Measurements from ENCODE around the gene VPS37C.
"Not testable (repeated sequence)": the region's sequence is repeated elsewhere in the genome, so short reads cannot be mapped to it uniquely, and the experiment has no call there.

The VPS37C gene

GRCh38 chr11:61174273-61174672 is 13.0 kb upstream of the VPS37C start:
- peak; percentile 17 to 43 for DNase-seq

GRCh38 chr11:61173456-61173855 is 12.2 kb upstream of the VPS37C start:
- no peak for DNase-seq

GRCh38 chr11:61172888-61173287 is 11.7 kb upstream of the VPS37C start:
- no peak for DNase-seq

- no peak for DNase-seq
Measured at GRCh38 chr11:61172356-61172755, 11.1 kb upstream of the VPS37C start.

- no peak for DNase-seq
Measured at GRCh38 chr11:61171907-61172306, 10.7 kb upstream of the VPS37C start.

GRCh38 chr11:61170566-61170965 is 9.3 kb upstream of the VPS37C start:
- DNase-seq = no peak

GRCh38 chr11:61168800-61169199 is 7.6 kb upstream of the VPS37C start:
- no peak for DNase-seq

GRCh38 chr11:61168042-61168688 is 6.9 kb upstream of the VPS37C start:
- DNase-seq = no peak

- DNase-seq = not testable (repeated sequence)
Measured at GRCh38 chr11:61166331-61166730, 5.1 kb upstream of the VPS37C start.

GRCh38 chr11:61165785-61166184 is 4.6 kb upstream of the VPS37C start:
- not testable (repeated sequence) for DNase-seq

GRCh38 chr11:61164606-61165424 is 3.6 kb upstream of the VPS37C start:
- DNase-seq = peak in 1 of 2 experiments; percentile 12

- no peak for DNase-seq
Measured at GRCh38 chr11:61163714-61164605, 2.7 kb upstream of the VPS37C start.

GRCh38 chr11:61163021-61163420 is 1.8 kb upstream of the VPS37C start:
- no peak for DNase-seq

GRCh38 chr11:61162092-61162941 is 1.1 kb upstream of the VPS37C start:
- peak in 1 of 2 experiments; percentile 62 for DNase-seq

GRCh38 chr11:61160487-61161189 is 588 bp downstream of the VPS37C start:
- no peak for DNase-seq

- no peak for DNase-seq
Measured at GRCh38 chr11:61158691-61159381, 2.4 kb downstream of the VPS37C start.

GRCh38 chr11:61157743-61158142 is 3.5 kb downstream of the VPS37C start:
- DNase-seq = no peak

- DNase-seq = no peak
Measured at GRCh38 chr11:61155741-61156140, 5.5 kb downstream of the VPS37C start.

GRCh38 chr11:61155312-61155711 is 5.9 kb downstream of the VPS37C start:
- no peak for DNase-seq

GRCh38 chr11:61154528-61154927 is 6.7 kb downstream of the VPS37C start:
- no peak for DNase-seq

- no peak for DNase-seq
Measured at GRCh38 chr11:61153593-61154095, 7.6 kb downstream of the VPS37C start.
